SK-MEL-5 (cell line): ENCODE data around the gene SDCCAG8. TPM values are rescaled to one million over a fixed set of nuclear protein-coding genes. Genes with fewer than 3 reads are reported as not detected.

Experiments
- DNase-seq: peaks from one replicate; pipeline ENCODE4 v3.0.0-alpha.2; 2016; ENCODE audit warnings: low read depth, low spot score
- in situ Hi-C: cut with HindIII; loops from 2 replicates; pipeline ENCODE4 v1.10.0; 2016; ENCODE audit warnings: low sequenced_read_pairs, high pct_unique_total_duplicates, low pct_unique_long_range_greater_than_20kb
- total RNA-seq: library from RNA; depleted of rRNA; stranded (reverse); fragments of >200 nt; shearing (Covaris generic); gene quantifications from 2 replicates; pipeline ENCODE4 v1.2.3, GENCODE V29; 2014

SDCCAG8 gene
- total RNA-seq, 1 experiment from 2014 or later = 30.4 TPM

- in situ Hi-C loops = no loop called here
- DNase-seq = no peak
These were observed 219.1 kb downstream of the SDCCAG8 start for GRCh38 chr1:243474906-243475305.

DNA sequence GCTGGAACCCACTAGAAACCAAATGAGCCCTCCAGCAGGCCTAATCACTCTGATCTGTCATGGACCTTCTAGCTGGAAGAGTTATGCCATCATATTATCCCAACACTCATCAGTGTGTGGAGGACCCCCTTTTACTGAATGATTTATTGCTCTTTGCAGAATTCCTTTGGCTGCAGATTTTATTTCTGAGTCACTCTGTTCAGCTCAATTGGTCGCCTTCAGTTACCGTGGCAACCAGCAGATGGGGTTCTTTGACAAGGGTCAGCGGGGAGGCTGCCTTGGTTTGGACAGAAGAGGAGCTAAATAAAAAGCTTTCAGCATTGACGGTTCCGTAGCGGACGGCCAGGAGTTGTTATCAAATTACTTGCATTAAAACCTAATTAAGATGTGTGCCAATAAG is 220.1 kb downstream of the SDCCAG8 start:
- peak; percentile 22 for DNase-seq
- in situ Hi-C loops = no loop called here

DNA sequence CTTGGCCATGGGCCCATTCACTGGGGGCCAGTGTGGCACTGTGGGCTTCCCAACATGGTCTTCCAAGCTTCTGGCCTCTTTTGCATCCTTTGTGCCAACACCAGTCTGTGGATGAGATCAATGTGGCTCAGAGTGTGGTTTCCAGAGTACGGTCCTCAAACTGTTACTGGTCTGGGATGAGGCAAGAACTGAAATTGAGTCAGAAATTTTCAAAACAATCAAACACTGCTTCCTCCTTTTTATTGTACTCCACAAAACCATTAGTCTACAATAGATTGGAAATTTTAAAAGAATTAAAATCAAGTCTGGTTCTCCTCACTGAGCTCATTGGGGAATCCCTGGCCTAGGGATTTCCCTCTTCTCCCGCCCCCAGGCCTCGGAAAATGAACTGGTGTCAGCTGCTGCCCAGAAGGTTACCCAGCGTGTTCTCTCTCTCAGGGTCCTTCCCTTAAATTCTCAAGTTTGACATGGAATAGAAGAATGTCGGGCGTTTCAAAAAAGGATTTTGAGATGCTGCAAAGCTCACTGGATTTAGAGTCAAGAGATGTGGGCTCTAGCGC is 222.0 kb downstream of the SDCCAG8 start:
- in situ Hi-C loops = no loop called here
- DNase-seq = no peak

DNA sequence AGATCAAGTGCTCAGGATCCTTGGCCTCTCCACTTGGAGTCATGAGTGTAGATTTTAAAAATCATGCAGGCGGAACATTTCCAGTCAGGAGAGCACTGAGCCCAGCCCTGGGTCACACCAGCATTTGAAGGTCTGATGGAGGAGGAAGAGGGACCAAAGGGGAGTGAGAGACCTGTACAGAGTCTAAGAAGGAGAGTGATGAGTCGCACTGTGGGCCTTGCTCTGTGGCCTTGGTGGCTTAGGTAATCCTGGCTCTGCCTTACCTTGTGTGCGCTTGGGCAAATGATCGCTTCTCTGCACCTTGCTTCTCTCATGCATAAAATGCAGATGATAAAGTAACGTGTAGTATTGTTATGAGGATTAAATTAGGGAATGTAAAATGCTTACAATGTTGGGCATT is 225.3 kb downstream of the SDCCAG8 start:
- in situ Hi-C loops = no loop called here
- no peak for DNase-seq

- no peak for DNase-seq
These were observed 226.5 kb downstream of the SDCCAG8 start for GRCh38 chr1:243482141-243483022.

GRCh38 chr1:243483071-243483771 is 227.4 kb downstream of the SDCCAG8 start:
- in situ Hi-C loops = no loop called here

More at GRCh38 chr1:243482141-243483022, 226.5 kb downstream of the SDCCAG8 start:
- in situ Hi-C loops = no loop called here

GRCh38 chr1:243483952-243484351 is 228.1 kb downstream of the SDCCAG8 start:
- in situ Hi-C loops = no loop called here
- DNase-seq = no peak

More at GRCh38 chr1:243483071-243483771, 227.4 kb downstream of the SDCCAG8 start:
- no peak for DNase-seq

GRCh38 chr1:243487036-243487648 is 231.3 kb downstream of the SDCCAG8 start:
- in situ Hi-C loops = no loop called here
- DNase-seq = no peak

DNA sequence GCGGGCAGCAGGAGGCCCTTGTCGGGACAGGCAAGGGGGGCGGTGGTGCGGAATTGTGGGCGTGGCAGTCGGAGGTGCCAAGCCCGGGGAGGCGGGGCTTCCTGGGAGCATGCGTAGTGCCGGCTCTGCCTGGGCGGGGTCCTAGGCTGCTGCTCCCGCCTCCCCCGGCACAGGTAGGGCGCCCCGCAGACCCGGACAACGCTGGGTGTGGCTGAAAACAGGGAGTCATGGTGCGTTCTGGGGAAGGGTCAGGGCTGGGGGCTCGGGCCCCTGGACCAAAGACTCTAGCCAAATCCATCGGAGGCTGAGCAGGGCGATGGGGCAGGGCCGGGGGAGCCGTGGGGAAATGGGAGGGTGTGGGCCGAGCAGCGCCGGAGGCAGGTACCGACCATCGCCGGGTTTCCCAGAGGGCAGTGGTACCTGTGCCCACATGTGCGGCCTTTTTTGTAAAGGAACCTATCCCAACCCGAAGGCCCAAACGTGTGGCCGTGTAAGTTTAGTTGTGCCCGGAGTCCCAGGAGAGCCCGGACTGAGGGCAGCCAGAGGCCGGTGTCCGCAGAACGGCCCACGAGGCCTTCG is 231.9 kb downstream of the SDCCAG8 start:
- in situ Hi-C loops = no loop called here
- no peak for DNase-seq

GRCh38 chr1:243488459-243489157 is 232.8 kb downstream of the SDCCAG8 start:
- DNase-seq = no peak
- in situ Hi-C loops = no loop called here

- in situ Hi-C loops = no loop called here
- DNase-seq = no peak
These were observed 233.3 kb downstream of the SDCCAG8 start for GRCh38 chr1:243489158-243489527.

DNA sequence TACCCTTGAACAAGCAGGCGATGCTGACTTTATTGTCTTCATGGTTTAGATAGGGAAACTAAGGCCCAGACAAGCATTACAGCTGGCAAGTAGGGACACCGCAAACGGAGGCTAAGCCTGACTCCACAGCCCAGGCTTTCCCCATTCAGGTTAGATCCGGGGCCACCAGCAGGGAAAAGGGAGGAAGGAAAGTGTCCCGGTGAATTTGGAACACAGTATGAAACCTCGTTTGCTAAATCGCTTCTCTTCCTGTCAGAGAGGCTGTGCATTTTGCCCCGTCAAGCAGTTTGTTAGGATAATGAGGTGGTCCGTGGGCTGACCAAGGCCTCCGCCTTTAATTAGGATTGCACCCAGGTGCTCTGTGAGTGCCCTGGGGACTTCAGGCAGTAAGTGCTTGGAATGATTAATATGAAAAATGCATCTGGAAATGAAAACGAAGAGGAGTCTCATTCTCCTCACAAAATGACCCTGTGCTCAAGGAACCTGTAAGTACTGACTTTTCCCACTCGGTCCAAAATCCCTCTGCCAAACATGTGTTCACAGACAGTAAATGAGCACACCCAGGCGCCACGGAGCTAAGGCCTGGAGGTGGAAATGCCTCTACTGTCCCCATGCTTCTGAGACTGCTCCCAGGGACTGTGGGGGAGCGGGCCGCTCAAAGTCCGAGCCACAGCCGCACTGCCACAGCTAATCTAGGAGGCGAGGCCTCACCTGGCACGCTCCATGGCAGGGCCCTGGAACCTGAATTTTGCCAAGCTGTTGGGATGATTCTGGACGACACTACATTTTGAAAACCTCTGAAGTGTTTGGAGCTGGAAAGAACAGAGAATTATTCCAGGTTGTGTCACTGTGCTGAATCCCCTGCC is 234.1 kb downstream of the SDCCAG8 start:
- in situ Hi-C loops = no loop called here
- no peak for DNase-seq

DNA sequence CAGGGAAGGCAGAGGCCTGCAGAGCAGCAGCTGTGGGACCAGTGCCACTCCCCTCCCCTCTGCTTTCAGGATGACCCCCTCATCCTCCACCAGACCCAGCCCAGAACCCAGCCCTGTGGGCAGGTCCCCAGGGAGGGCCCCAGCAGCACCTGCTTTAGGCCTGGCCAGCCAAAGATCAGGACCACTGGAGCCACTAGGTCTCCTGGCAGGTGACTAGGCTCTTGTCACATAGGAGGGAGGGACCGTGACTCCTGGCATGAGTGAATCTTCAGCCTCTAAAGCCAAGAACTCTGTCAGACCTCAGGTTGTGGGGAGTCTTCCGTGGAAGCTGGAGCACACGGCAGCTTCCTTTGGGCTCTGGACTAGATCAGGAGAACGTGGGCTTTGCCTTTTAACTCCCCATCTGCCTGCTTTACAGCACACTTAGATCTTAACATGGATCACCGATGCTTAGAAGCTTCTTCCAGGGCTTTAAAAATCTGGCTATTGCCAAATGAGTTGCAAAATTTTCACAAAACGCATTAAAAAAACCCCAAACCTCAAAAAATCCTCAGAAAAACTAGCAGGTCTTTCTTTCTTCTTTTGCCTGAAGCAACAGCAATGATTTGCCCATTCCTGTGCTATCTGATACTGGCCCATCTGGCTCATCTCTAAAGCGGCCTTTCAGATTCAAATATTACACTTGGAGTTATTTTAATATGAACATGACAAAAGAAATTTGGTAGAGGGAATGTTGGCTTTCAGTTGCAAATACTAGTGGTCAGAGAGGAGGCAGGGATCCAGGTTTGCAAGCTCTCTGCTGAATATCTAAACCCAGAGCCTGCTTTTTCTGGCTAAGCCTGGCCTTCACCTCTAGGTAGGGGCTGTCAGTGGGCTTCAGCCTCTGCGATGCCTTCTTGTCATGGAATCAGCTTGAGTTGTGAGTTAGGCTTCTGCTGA is 235.2 kb downstream of the SDCCAG8 start:
- DNase-seq = no peak
- in situ Hi-C loops = no loop called here

DNA sequence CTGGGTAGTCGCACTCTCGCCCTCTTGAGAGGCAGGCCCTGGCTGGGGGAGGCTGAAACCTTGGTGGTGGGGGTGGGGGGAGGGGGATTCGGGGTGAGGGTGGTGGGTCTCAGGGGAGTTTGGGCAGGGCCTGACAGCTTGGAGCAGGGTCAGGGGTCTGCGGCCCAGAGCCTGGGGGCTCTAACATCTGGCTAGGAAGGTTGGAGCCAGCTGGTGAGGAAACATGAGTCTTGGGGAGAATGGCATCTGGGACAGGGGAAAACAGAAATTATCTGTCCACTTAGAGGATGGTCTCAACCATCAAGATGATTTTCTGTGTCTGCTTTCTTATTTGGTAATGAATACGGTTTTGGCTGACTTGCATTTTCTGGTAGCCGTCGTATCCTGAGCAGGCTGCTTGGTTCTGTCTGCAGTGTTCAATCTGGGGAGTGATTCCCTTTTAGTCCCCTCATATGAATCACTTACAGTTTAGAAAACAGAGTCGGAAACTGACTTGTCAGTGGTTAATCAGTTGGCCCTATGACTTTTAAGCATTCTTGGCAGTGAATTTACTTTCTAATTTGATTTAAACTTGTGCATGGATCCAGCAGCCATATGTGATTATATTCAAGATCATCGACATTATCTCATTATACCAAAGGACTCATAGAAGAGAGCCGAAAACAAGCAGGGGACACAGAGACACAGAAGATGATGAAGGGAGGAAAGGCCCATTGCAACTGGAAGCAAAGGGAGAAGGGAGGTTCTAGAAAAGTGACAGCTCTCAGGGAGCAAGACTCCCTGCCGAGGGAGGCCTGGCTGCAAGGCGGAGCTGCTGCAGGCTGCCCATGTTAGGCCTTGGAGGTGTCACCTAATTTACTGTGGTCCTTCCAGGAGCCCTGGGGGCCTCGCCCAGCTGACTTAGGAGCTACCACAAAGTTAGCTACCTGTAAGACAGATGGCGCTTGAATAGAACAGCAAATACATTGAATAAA is 237.6 kb downstream of the SDCCAG8 start:
- in situ Hi-C loops = no loop called here

More for the DNA sequence above, 237.6 kb downstream of the SDCCAG8 start:
- no peak for DNase-seq
